Astrocyte of the spinal cord (primary cell): ENCODE data around the gene CLEC5A.
"Not testable (repeated sequence)": the region's sequence is repeated elsewhere in the genome, so short reads cannot be mapped to it uniquely, and the experiment has no call there.

Experiments used
- DNase-seq: peaks from one replicate; pipeline ENCODE4 v3.0.0; 2011; ENCODE audit warnings: low read depth, low spot score
- H3K4me3 ChIP-seq: 2 replicates; pipeline ENCODE4 v1.5.1; 2011; ENCODE audit warnings: low read depth, mild to moderate bottlenecking, low read length, moderate library complexity
- in situ Hi-C: cut with HindIII; loops from 2 replicates; pipeline ENCODE4 v1.10.0; 2017; ENCODE audit warnings: low sequenced_read_pairs
- TF ChIP-seq, protein P1 (sequence below): IDR thresholded peaks from 2 replicates; pipeline ENCODE4 v1.5.1; 2012; ENCODE audit warnings: low read depth, mild to moderate bottlenecking, low read length, inconsistent platforms

Gene CLEC5A

GRCh38 chr7:141916099-141916498 is 30.7 kb downstream of the CLEC5A start, which contains the start of gene OR9A4:
Gene OR9A4 (plus strand): TSS chr7:141916399. CDS start chr7:141918876, 2,477 bp downstream.
- TF ChIP-seq, protein P1, sequence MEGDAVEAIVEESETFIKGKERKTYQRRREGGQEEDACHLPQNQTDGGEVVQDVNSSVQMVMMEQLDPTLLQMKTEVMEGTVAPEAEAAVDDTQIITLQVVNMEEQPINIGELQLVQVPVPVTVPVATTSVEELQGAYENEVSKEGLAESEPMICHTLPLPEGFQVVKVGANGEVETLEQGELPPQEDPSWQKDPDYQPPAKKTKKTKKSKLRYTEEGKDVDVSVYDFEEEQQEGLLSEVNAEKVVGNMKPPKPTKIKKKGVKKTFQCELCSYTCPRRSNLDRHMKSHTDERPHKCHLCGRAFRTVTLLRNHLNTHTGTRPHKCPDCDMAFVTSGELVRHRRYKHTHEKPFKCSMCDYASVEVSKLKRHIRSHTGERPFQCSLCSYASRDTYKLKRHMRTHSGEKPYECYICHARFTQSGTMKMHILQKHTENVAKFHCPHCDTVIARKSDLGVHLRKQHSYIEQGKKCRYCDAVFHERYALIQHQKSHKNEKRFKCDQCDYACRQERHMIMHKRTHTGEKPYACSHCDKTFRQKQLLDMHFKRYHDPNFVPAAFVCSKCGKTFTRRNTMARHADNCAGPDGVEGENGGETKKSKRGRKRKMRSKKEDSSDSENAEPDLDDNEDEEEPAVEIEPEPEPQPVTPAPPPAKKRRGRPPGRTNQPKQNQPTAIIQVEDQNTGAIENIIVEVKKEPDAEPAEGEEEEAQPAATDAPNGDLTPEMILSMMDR, result no peak
- H3K4me3 ChIP-seq, result no peak within 1 kb of the TSS
- no peak for DNase-seq
- in situ Hi-C loops, result no loop called here

DNA sequence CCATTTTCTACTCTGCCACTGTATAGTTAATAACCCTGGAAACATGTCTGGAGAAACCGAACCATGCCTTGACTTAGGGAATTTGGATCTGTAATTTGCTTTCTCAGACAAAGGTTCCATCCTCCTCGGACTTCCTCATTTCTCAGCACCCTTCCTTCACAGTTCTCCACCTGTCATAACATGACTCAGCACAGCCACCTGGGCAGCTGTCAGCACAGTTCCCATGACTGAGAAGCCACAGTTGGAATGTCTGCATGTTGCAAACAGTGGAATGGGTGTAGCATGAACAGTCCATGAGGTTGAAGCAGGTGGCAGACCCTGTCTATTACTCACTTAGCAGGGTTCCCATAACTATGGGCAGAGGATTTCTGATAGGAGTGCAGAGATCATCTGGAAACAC is 31.2 kb downstream of the CLEC5A start:
- H3K4me3 ChIP-seq, result no peak overlapping the region
- no peak for DNase-seq
- TF ChIP-seq, protein P1, result no peak
- in situ Hi-C loops, result no loop called here

DNA sequence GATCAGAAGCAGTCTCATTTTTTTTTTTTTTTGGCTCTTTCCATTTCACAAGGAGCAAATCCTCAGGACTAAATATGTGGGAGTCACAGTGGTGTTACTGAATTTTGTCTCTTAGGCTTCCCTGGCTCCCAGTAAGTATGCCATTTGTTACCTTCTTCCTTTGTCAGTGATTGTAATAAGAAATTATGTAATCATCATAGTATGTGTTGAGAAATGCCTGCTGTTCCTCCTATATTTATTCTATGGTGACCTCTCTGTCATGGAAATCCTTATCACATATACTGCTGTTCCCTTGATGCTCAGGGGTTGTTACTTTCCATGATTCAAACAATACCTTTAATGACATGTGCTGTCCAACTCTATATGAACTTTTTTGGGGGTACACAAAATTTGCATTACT is 35.4 kb downstream of the CLEC5A start:
- in situ Hi-C loops, result no loop called here
- no peak overlapping the region for H3K4me3 ChIP-seq
- TF ChIP-seq, protein P1, result no peak
- DNase-seq, result no peak

DNA sequence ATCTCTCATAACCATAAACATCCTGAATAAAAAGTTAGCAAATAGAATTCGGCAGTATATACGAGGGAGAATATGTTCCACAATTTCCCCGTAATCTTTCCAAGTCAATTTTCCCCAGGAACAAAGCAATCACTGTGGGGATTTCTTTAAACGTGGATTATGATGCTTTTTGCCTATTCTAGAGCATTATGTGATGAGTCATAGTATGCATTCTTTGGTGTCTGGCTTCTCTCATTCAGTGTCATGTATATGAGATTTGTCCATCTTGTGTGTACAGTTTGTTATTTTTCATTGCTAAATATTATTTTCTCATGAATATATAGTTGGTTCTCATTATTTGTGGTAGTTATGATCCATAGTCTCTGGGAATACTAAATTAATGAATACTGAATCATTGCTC is 40.5 kb downstream of the CLEC5A start:
- no peak overlapping the region for H3K4me3 ChIP-seq
- TF ChIP-seq, protein P1, result no peak
- DNase-seq, result no peak
- in situ Hi-C loops, result no loop called here

GRCh38 chr7:141899366-141899765 is 47.4 kb downstream of the CLEC5A start:
- H3K4me3 ChIP-seq, DNase-seq, in situ Hi-C loops: not testable (repeated sequence)

DNA sequence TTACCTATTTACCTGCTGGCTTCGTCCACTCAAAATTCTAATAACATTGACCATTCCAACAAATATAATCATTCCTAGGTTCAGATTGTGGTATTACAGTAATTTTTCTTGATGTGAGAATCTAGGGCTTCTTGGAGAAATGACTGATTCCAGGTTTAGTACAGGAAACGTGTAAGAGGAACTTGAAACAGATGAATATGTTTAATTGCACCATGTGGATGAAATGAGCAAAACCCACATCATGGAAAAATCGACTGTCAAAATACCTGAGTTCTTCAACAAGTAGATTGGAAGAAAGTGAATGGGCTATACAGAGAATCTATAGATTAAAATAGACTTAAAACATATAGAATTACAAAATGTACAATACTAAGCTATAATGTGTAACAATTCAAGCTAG is 55.4 kb downstream of the CLEC5A start:
- TF ChIP-seq, protein P1, result no peak
- no peak overlapping the region for H3K4me3 ChIP-seq
- in situ Hi-C loops, result no loop called here
- DNase-seq, result no peak

DNA sequence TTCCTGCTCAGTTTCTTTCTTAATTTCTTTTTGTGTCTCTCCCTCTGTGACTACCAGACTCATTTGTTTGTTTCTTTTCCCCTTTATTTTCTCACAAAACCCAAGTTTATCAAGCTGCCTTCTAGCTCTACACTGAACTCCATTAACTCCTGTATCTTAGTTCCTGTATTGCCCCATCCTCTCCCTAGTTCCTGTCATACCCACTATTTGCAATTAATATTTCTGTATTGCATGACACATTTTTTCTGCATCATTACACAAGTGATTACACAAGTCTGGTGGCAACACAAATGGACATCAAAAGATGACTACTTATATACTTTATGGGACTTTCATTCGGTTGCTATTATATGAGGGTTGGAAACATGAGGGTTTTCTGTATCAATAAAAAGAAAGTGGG is 57.5 kb downstream of the CLEC5A start:
- in situ Hi-C loops, result no loop called here
- no peak for DNase-seq
- H3K4me3 ChIP-seq, result no peak overlapping the region
- TF ChIP-seq, protein P1, result no peak
